ENCODE measurements around the gene TLE3.

The TLE3 gene

GRCh38 chr15:70093481-70094319 lies 4.0 kb downstream of the TLE3 start:
- Histone ChIP-seq H3K27me3 (peaks cover 48 to 98% (median 93%) of the 10 kb centered on the region in 11 experiments), H4K20me1 (peaks cover 32 to 84% (median 54%) of the 10 kb centered on the region in 11 experiments), H3K36me3 (peaks cover 0 to 66% (median 0%) of the 10 kb centered on the region in 11 experiments; a peak in 6 of 22 replicates), H3K4me3 (peak overlapping the region in 2 of 10 experiments; percentile 94; a peak in 3 of 20 replicates), H3K27ac (no peak overlapping the region), H3K4me1 (peaks cover 38 to 60% (median 47%) of the 10 kb centered on the region in 10 experiments), H3K9ac (0 out of 22 replicates have a peak overlapping the region, but pooled peaks of 1 of the 11 experiments have one; percentile 89), H3K4me2 (peak overlapping the region; percentile 48 to 99 (median 77)), H3K9me3 (replicated peaks in 1 of 11) (no peaks in the 10 kb centered on the region)
- TF ChIP-seq Cebpa-rat (IDR thresholded peaks at IDR 0.05), result no peak

GRCh38 chr15:70093070-70093469 lies 4.6 kb downstream of the TLE3 start:
- H3K9ac ChIP-seq, result no peak overlapping the region
- no peaks in the 10 kb centered on the region for H3K9me3 ChIP-seq (replicated peaks in 1 of 11)
- TF ChIP-seq Cebpa-rat (IDR thresholded peaks at IDR 0.05), result peak in 1 of 11 experiments; percentile 25; a peak in 1 of 22 replicates
- peak overlapping the region; percentile 48 to 99 (median 77) for H3K4me2 ChIP-seq
- no peak overlapping the region for H3K4me3 ChIP-seq
- H3K36me3 ChIP-seq, result peaks cover 0 to 71% (median 0%) of the 10 kb centered on the region in 11 experiments; a peak in 6 of 22 replicates
- H3K27me3 ChIP-seq, result peaks cover 48 to 92% (median 87%) of the 10 kb centered on the region in 11 experiments
- H3K27ac ChIP-seq, result no peak overlapping the region
- H4K20me1 ChIP-seq, result peaks cover 32 to 90% (median 49%) of the 10 kb centered on the region in 11 experiments
- H3K4me1 ChIP-seq, result peaks cover 36 to 59% (median 41%) of the 10 kb centered on the region in 10 experiments

GRCh38 chr15:70092464-70093027 lies 5.2 kb downstream of the TLE3 start:
- no peaks in the 10 kb centered on the region for H3K9me3 ChIP-seq (replicated peaks in 1 of 11)
- no peak overlapping the region for H3K4me3 ChIP-seq
- H3K27me3 ChIP-seq, result peaks cover 48 to 86% (median 82%) of the 10 kb centered on the region in 11 experiments
- no peak overlapping the region for H3K27ac ChIP-seq
- peaks cover 0 to 76% (median 0%) of the 10 kb centered on the region in 11 experiments; a peak in 6 of 22 replicates for H3K36me3 ChIP-seq
- peaks cover 33 to 62% (median 41%) of the 10 kb centered on the region in 10 experiments for H3K4me1 ChIP-seq
- H4K20me1 ChIP-seq, result peaks cover 35 to 95% (median 49%) of the 10 kb centered on the region in 11 experiments
- TF ChIP-seq Cebpa-rat (IDR thresholded peaks at IDR 0.05), result no peak
- no peak overlapping the region for H3K9ac ChIP-seq
- H3K4me2 ChIP-seq, result peak overlapping the region; percentile 48 to 99 (median 77)

GRCh38 chr15:70091726-70092463 lies 5.8 kb downstream of the TLE3 start:
- H3K27ac ChIP-seq, result no peak overlapping the region
- no peak overlapping the region for H3K9ac ChIP-seq
- peaks cover 48 to 80% (median 75%) of the 10 kb centered on the region in 11 experiments for H3K27me3 ChIP-seq
- H4K20me1 ChIP-seq, result peaks cover 30 to 97% (median 46%) of the 10 kb centered on the region in 11 experiments
- H3K4me1 ChIP-seq, result peaks cover 26 to 69% (median 36%) of the 10 kb centered on the region in 10 experiments
- H3K4me2 ChIP-seq, result peak overlapping the region in 5 of 11 experiments; percentile 51 to 99 (median 80); a peak in 4 of 22 replicates
- H3K4me3 ChIP-seq, result no peak overlapping the region
- H3K36me3 ChIP-seq, result peaks cover 0 to 78% (median 0%) of the 10 kb centered on the region in 11 experiments; a peak in 6 of 22 replicates
- no peak for TF ChIP-seq Cebpa-rat (IDR thresholded peaks at IDR 0.05)
- no peaks in the 10 kb centered on the region for H3K9me3 ChIP-seq (replicated peaks in 1 of 11)

- no peak for TF ChIP-seq Cebpa-rat (IDR thresholded peaks at IDR 0.05)
- Histone ChIP-seq H3K4me3 (no peak overlapping the region), H3K27ac (no peak overlapping the region), H3K4me1 (peaks cover 14 to 81% (median 26%) of the 10 kb centered on the region in 10 experiments), H3K27me3 (peaks cover 46 to 69% (median 63%) of the 10 kb centered on the region in 11 experiments), H3K9ac (no peak overlapping the region), H4K20me1 (peaks cover 24 to 99% (median 35%) of the 10 kb centered on the region in 11 experiments; a peak in 21 of 22 replicates), H3K4me2 (peak overlapping the region in 1 of 11 experiments; percentile 2; a peak in 2 of 22 replicates), H3K36me3 (peaks cover 0 to 85% (median 0%) of the 10 kb centered on the region in 11 experiments; a peak in 6 of 22 replicates), H3K9me3 (replicated peaks in 1 of 11) (no peaks in the 10 kb centered on the region)
These were observed 7.1 kb downstream of the TLE3 start for GRCh38 chr15:70090436-70091296.

- H3K27ac ChIP-seq, result no peak overlapping the region
- no peak for TF ChIP-seq Cebpa-rat (IDR thresholded peaks at IDR 0.05)
- H3K4me1 ChIP-seq, result peaks cover 6 to 79% (median 16%) of the 10 kb centered on the region in 10 experiments; a peak in 19 of 20 replicates
- peaks cover 0 to 87% (median 0%) of the 10 kb centered on the region in 11 experiments; a peak in 6 of 22 replicates for H3K36me3 ChIP-seq
- no peaks in the 10 kb centered on the region for H3K9me3 ChIP-seq (replicated peaks in 1 of 11)
- H4K20me1 ChIP-seq, result peaks cover 15 to 99% (median 25%) of the 10 kb centered on the region in 11 experiments; a peak in 18 of 22 replicates
- H3K27me3 ChIP-seq, result peaks cover 35 to 59% (median 53%) of the 10 kb centered on the region in 11 experiments
- H3K9ac ChIP-seq, result no peak overlapping the region
- H3K4me2 ChIP-seq, result no peak overlapping the region
- H3K4me3 ChIP-seq, result no peak overlapping the region
These were observed 8.1 kb downstream of the TLE3 start for GRCh38 chr15:70089692-70089971.

GRCh38 chr15:70088887-70089691 lies 8.6 kb downstream of the TLE3 start:
- Histone ChIP-seq H3K4me3 (no peak overlapping the region), H3K27ac (no peak overlapping the region), H3K9me3 (replicated peaks in 1 of 11) (no peaks in the 10 kb centered on the region), H3K27me3 (peaks cover 30 to 53% (median 47%) of the 10 kb centered on the region in 11 experiments), H4K20me1 (peaks cover 13 to 99% (median 23%) of the 10 kb centered on the region in 11 experiments; a peak in 14 of 22 replicates), H3K9ac (no peak overlapping the region), H3K4me1 (peaks cover 7 to 74% (median 17%) of the 10 kb centered on the region in 10 experiments; a peak in 19 of 20 replicates), H3K36me3 (peaks cover 0 to 87% (median 0%) of the 10 kb centered on the region in 11 experiments; a peak in 6 of 22 replicates), H3K4me2 (no peak overlapping the region; a peak in 1 of 22 replicates)
- no peak for TF ChIP-seq Cebpa-rat (IDR thresholded peaks at IDR 0.05)

All from BLaER1 treated with 17β-estradiol and CSF1 and Interleukin-3, amounts not matched to agents 10 nM and 100 nM (cell line).